HG02938 (cell line): Measurements from ENCODE around the gene ADH1C.
"Not testable (repeated sequence)": the region's sequence is repeated elsewhere in the genome, so short reads cannot be mapped to it uniquely, and the experiment has no call there.

Experiments
- ATAC-seq: cut with Tn5 transposase; IDR thresholded peaks from one replicate; pipeline ENCODE4 v1.9.1; 2021; ENCODE audit warnings: mild to moderate bottlenecking, moderate library complexity; ENCODE audit not compliant: unreplicated experiment

The ADH1C gene

GRCh38 chr4:99352602-99353537 is at the start of gene ADH1C:
TSS of gene ADH1C (minus strand) at chr4:99352746. CDS start at chr4:99352675, 71 bp downstream.
- no peak for ATAC-seq

GRCh38 chr4:99400831-99401230 is 48.3 kb upstream of the ADH1C start:
- ATAC-seq: no peak

GRCh38 chr4:99399017-99399416 is 46.5 kb upstream of the ADH1C start:
- ATAC-seq: no peak

- ATAC-seq: no peak
These were observed 43.2 kb upstream of the ADH1C start for GRCh38 chr4:99395595-99396364.

- no peak for ATAC-seq
These were observed 42.4 kb upstream of the ADH1C start for GRCh38 chr4:99394896-99395295.

GRCh38 chr4:99390055-99390454 is 37.5 kb upstream of the ADH1C start:
- ATAC-seq: no peak

GRCh38 chr4:99389606-99390005 is 37.1 kb upstream of the ADH1C start:
- ATAC-seq: no peak

GRCh38 chr4:99383833-99384392 is 31.4 kb upstream of the ADH1C start:
- ATAC-seq: no peak

- no peak for ATAC-seq
These were observed 30.9 kb upstream of the ADH1C start for GRCh38 chr4:99383399-99383798.

- no peak for ATAC-seq
These were observed 30.3 kb upstream of the ADH1C start for GRCh38 chr4:99382745-99383360.

GRCh38 chr4:99381588-99382175 is 29.1 kb upstream of the ADH1C start:
- peak; percentile 70 for ATAC-seq

GRCh38 chr4:99379571-99379970 is 27.0 kb upstream of the ADH1C start:
- ATAC-seq: no peak

GRCh38 chr4:99378876-99379275 is 26.3 kb upstream of the ADH1C start:
- no peak for ATAC-seq

- not testable (repeated sequence) for ATAC-seq
These were observed 24.8 kb upstream of the ADH1C start for GRCh38 chr4:99377341-99377740.

GRCh38 chr4:99372464-99372863 is 19.9 kb upstream of the ADH1C start:
- not testable (repeated sequence) for ATAC-seq

- not testable (repeated sequence) for ATAC-seq
These were observed 15.3 kb upstream of the ADH1C start for GRCh38 chr4:99367817-99368216.

- no peak for ATAC-seq
These were observed 13.9 kb upstream of the ADH1C start for GRCh38 chr4:99366491-99366890.

GRCh38 chr4:99362768-99363167 is 10.2 kb upstream of the ADH1C start:
- no peak for ATAC-seq

GRCh38 chr4:99361899-99362275 is 9.3 kb upstream of the ADH1C start:
- ATAC-seq: no peak

GRCh38 chr4:99361268-99361898 is 8.8 kb upstream of the ADH1C start:
- no peak for ATAC-seq
